ENCODE results near the gene TMEM26.

DNA sequence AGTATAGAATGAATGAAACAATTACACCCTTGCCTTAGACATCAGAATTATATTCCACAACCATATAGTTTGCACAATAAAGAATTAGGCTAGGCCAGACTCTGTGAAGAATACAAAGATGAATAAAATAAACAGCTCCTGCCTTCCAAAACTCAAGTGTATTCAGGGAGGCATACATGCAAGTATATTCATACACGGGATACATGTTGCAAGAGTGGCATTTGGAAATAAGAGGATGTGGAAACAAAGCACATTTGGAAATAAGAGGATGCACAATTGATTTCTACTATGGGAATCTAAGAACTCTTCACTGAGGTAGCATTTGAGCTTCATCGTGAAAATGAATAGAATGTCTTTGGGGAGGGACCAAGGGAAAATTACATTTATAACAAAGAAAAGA lies 27.0 kb upstream of the TMEM26 start:
- TF ChIP-seq, protein P1, sequence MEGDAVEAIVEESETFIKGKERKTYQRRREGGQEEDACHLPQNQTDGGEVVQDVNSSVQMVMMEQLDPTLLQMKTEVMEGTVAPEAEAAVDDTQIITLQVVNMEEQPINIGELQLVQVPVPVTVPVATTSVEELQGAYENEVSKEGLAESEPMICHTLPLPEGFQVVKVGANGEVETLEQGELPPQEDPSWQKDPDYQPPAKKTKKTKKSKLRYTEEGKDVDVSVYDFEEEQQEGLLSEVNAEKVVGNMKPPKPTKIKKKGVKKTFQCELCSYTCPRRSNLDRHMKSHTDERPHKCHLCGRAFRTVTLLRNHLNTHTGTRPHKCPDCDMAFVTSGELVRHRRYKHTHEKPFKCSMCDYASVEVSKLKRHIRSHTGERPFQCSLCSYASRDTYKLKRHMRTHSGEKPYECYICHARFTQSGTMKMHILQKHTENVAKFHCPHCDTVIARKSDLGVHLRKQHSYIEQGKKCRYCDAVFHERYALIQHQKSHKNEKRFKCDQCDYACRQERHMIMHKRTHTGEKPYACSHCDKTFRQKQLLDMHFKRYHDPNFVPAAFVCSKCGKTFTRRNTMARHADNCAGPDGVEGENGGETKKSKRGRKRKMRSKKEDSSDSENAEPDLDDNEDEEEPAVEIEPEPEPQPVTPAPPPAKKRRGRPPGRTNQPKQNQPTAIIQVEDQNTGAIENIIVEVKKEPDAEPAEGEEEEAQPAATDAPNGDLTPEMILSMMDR (conservative IDR thresholded peaks at IDR 0.05) = no peak
- no peak for TF ChIP-seq EZH2 (IDR thresholded peaks at IDR 0.05; ENCODE audit: low read depth)

All from PC-9 (cell line).